ENCODE results near the gene CDH4.

GRCh38 chr20:61871160-61871559, 619.1 kb downstream of the CDH4 start:
- TF ChIP-seq POLR2AphosphoS5 (IDR thresholded peaks at IDR 0.05; ENCODE audit: low read depth, low read length): no peak
- TF ChIP-seq CTCF (IDR thresholded peaks at IDR 0.05): no peak
- no peak for TF ChIP-seq REST (IDR thresholded peaks at IDR 0.05; ENCODE audit: insufficient read depth in 1 of 2, low read depth in 2 of 2, low read length in 1 of 2)
- TF ChIP-seq SIN3A (IDR thresholded peaks at IDR 0.05; ENCODE audit: borderline replicate concordance, insufficient read depth, low read depth, low read length): no peak
- no peak for TF ChIP-seq TCF7L2 (IDR thresholded peaks at IDR 0.05; ENCODE audit: low read depth, low read length)
